Ovary (tissue), 9 donors: ENCODE results near the gene GRM3. TPM values are rescaled to one million over a fixed set of nuclear protein-coding genes. Genes with fewer than 3 reads are reported as not detected.

Experiments used
- DNase-seq, 5 donors: peaks; one replicate each; pipeline ENCODE4 v3.0.0-alpha.2; 2019 to 2020
- H3K27ac ChIP-seq, 2 donors: fragments of 200-600 bp; one replicate each; pipeline versions ENCODE4 v1.5.1 to v1.8.0; 2019 to 2022
- H3K27me3 ChIP-seq: fragments of 200-600 bp; one replicate; pipeline ENCODE4 v1.8.0; 2022
- H3K36me3 ChIP-seq: fragments of 200-600 bp; sonication (generic); one replicate; pipeline ENCODE4 v1.5.1; 2019
- H3K4me1 ChIP-seq: one replicate; pipeline ENCODE4 v1.8.1; 2013; ENCODE audit warnings: mild to moderate bottlenecking, moderate library complexity; ENCODE audit not compliant: insufficient read depth
- H3K4me3 ChIP-seq: fragments of 200-600 bp; sonication (generic); one replicate; pipeline ENCODE4 v1.5.1; 2017
- H3K9me3 ChIP-seq, 2 donors: fragments of 200-600 bp in 1 of 2; sonication (generic) in 1 of 2; one replicate each; pipeline versions ENCODE4 v1.5.1 to v1.8.1; 2013 to 2019; ENCODE audit warnings: mild to moderate bottlenecking in 1 of 2, moderate library complexity in 1 of 2
- CTCF ChIP-seq, 3 donors: fragments of 450-650 bp in 2 of 3; fragments of 200-600 bp in 1 of 3; IDR thresholded peaks; one replicate each; pipeline versions ENCODE4 v1.5.1 to v1.8.0; 2016 to 2022; ENCODE audit warnings: antibody characterized with exemption in 3 of 3, mild to moderate bottlenecking in 1 of 3
- EP300 ChIP-seq: sonication (generic); formaldehyde crosslinking; IDR thresholded peaks from one replicate; pipeline ENCODE4 v1.6.1; 2017; ENCODE audit warnings: antibody characterized with exemption
- POLR2A ChIP-seq: fragments of 450-650 bp; IDR thresholded peaks from one replicate; pipeline ENCODE4 v1.6.1; 2017; ENCODE audit warnings: antibody characterized with exemption, mild to moderate bottlenecking, moderate library complexity
- WGBS, 3 donors: extraction: QIAGEN DNeasy Blood & Tissue Kit in 1 of 3; methylation state at CpG; one replicate each; pipeline versions ENCODE4 v1.1.5 to v1.1.7; 2013 to 2017; 5-methylcytosine and 5-hydroxymethylcytosine counted together
- intact Hi-C, 4 donors: fragments of 100-400 bp; cut with DNase I; formaldehyde crosslinking; loops; one replicate each; pipeline versions ENCODE4 v1.11.0 to v1.15.1; 2022 to 2023
- polyA plus RNA-seq, 2 donors: library from polyadenylated mRNA; stranded (reverse); fragments of 200-250 nt in 1 of 2; fragments of 350-450 nt in 1 of 2; fragmentation: Illumina TruSeq in 1 of 2; extraction: RNeasy Lipid Tissue Mini Kit (QIAGEN cat#74804) in 1 of 2; gene quantifications; one replicate each; pipeline ENCODE4 v1.2.3, GENCODE V29; 2013 to 2014
- total RNA-seq, 7 donors: library from RNA; depleted of rRNA in 2 of 7; stranded (reverse); fragments of >200 nt in 2 of 7; fragmentation: NEBNext Ultra II Directional in 3 of 7; extraction: Animal tissue kit (Norgen Biotek cat#: 25700) in 3 of 7; gene quantifications; one replicate each; pipeline versions ENCODE4 v1.1.0 to v1.2.4, GENCODE V29; 2016 to 2023
- donor health status: DM: no; HTN: no; CAD: no; lungs with moderate emphysema.
- donor health status: DM: no; HTN: no; CAD: no.
- donor health status: Bipolar disorder and iron deficiency.
- donor health status: DM: yes; HTN: yes; CAD: no.
- donor health status: DM: no; HTN: no; CAD: no.
- donor health status: DM: yes; HTN: yes; CAD: no.

Gene GRM3
- total and polyA plus RNA-seq, 9 donors: 0.10 to 0.11 TPM; not detected in 7

GRCh38 chr7:86844608-86845007, 200.9 kb downstream of the GRM3 start:
- intact Hi-C loops: no loop called here
- 87 to 96% (median 89%) methylated on average over 3 of the region's 3 CpGs for WGBS, 3 donors
- H3K9me3 ChIP-seq: no peaks in the 10 kb centered on the region
- no peaks in the 10 kb centered on the region for H3K4me1 ChIP-seq
- H3K36me3 ChIP-seq: no peaks in the 10 kb centered on the region
- no peak overlapping the region for H3K27ac ChIP-seq
- no peak overlapping the region for H3K4me3 ChIP-seq
- no peak for TF ChIP-seq EP300
- TF ChIP-seq CTCF (IDR thresholded peaks at IDR 0.05): no peak
- no peak for TF ChIP-seq POLR2A
- DNase-seq: no peak
- H3K27me3 ChIP-seq: no peaks in the 10 kb centered on the region

GRCh38 chr7:86846494-86847190, 202.9 kb downstream of the GRM3 start:
- no peaks in the 10 kb centered on the region for H3K4me1 ChIP-seq
- no peak overlapping the region for H3K27ac ChIP-seq
- no peaks in the 10 kb centered on the region for H3K27me3 ChIP-seq
- WGBS, 3 donors: 68 to 88% (median 80%) methylated on average over 3 of the region's 3 CpGs
- TF ChIP-seq POLR2A (no peak), EP300 (no peak), CTCF (IDR thresholded peaks at IDR 0.05) (no peak)
- H3K36me3 ChIP-seq: no peaks in the 10 kb centered on the region
- DNase-seq: no peak
- H3K9me3 ChIP-seq: no peaks in the 10 kb centered on the region
- no peak overlapping the region for H3K4me3 ChIP-seq
- intact Hi-C loops: no loop called here

GRCh38 chr7:86848226-86848625, 204.5 kb downstream of the GRM3 start:
- Histone ChIP-seq H3K9me3 (no peaks in the 10 kb centered on the region), H3K27ac (no peak overlapping the region), H3K36me3 (no peaks in the 10 kb centered on the region), H3K27me3 (no peaks in the 10 kb centered on the region), H3K4me1 (no peaks in the 10 kb centered on the region), H3K4me3 (no peak overlapping the region)
- DNase-seq: no peak
- intact Hi-C loops: no loop called here
- whole genome bisulfite sequencing, 3 donors: 68 to 79% (median 69%) methylated on average over 2 of the region's 2 CpGs
- TF ChIP-seq CTCF (IDR thresholded peaks at IDR 0.05) (no peak), POLR2A (no peak), EP300 (no peak)

- Histone ChIP-seq H3K4me3 (no peak overlapping the region), H3K4me1 (no peaks in the 10 kb centered on the region), H3K27ac (no peak overlapping the region), H3K9me3 (no peaks in the 10 kb centered on the region), H3K27me3 (no peaks in the 10 kb centered on the region), H3K36me3 (no peaks in the 10 kb centered on the region)
- 50 to 64% (median 57%) methylated on average over 3 of the region's 3 CpGs for WGBS, 3 donors
- no peak for TF ChIP-seq CTCF (IDR thresholded peaks at IDR 0.05)
- no peak for TF ChIP-seq EP300
- TF ChIP-seq POLR2A: no peak
- intact Hi-C loops: no loop called here
- DNase-seq: no peak
These were observed 207.9 kb downstream of the GRM3 start for GRCh38 chr7:86851566-86851965.
